ENCODE measurements around the gene LHPP.

The LHPP gene

GRCh38 chr10:124612611-124613498 lies 151.2 kb downstream of the LHPP start:
- no peak for TF ChIP-seq CTCF (IDR thresholded peaks at IDR 0.05)
- peak overlapping the region; percentile 52 for H3K27ac ChIP-seq
- H3K4me1 ChIP-seq (ENCODE audit: control insufficient read depth in 1 of 2, insufficient read depth in 1 of 2, low read depth in 1 of 2, low read length in 1 of 2): peaks cover 12 to 14% of the 10 kb centered on the region in 2 experiments

GRCh38 chr10:124614003-124614659 lies 152.5 kb downstream of the LHPP start:
- Histone ChIP-seq H3K27ac (no peak overlapping the region), H3K36me3 (peaks cover 35% of the 10 kb centered on the region)

More at GRCh38 chr10:124612611-124613498, 151.2 kb downstream of the LHPP start:
- Histone ChIP-seq H3K36me3 (peaks cover 24% of the 10 kb centered on the region), H3K4me3 (ENCODE audit: low read depth in 1 of 2, low read length in 1 of 2) (no peak overlapping the region), H3K9me3 (no peaks in the 10 kb centered on the region), H3K27me3 (no peaks in the 10 kb centered on the region)

GRCh38 chr10:124615259-124615658 lies 153.6 kb downstream of the LHPP start:
- Histone ChIP-seq H3K27me3 (no peaks in the 10 kb centered on the region), H3K4me1 (ENCODE audit: control insufficient read depth in 1 of 2, insufficient read depth in 1 of 2, low read depth in 1 of 2, low read length in 1 of 2) (peaks cover 12 to 14% of the 10 kb centered on the region in 2 experiments), H3K9me3 (no peaks in the 10 kb centered on the region), H3K27ac (no peak overlapping the region), H3K36me3 (peaks cover 32% of the 10 kb centered on the region), H3K4me3 (ENCODE audit: low read depth in 1 of 2, low read length in 1 of 2) (no peak overlapping the region)
- no peak for TF ChIP-seq CTCF (IDR thresholded peaks at IDR 0.05)

More at GRCh38 chr10:124614003-124614659, 152.5 kb downstream of the LHPP start:
- no peaks in the 10 kb centered on the region for H3K27me3 ChIP-seq
- no peak overlapping the region for H3K4me3 ChIP-seq (ENCODE audit: low read depth in 1 of 2, low read length in 1 of 2)
- no peaks in the 10 kb centered on the region for H3K9me3 ChIP-seq
- no peak for TF ChIP-seq CTCF (IDR thresholded peaks at IDR 0.05)
- H3K4me1 ChIP-seq (ENCODE audit: control insufficient read depth in 1 of 2, insufficient read depth in 1 of 2, low read depth in 1 of 2, low read length in 1 of 2): peaks cover 12 to 14% of the 10 kb centered on the region in 2 experiments

- no peak overlapping the region for H3K4me3 ChIP-seq (ENCODE audit: low read depth in 1 of 2, low read length in 1 of 2)
- no peak for TF ChIP-seq CTCF (IDR thresholded peaks at IDR 0.05)
- H3K4me1 ChIP-seq (ENCODE audit: control insufficient read depth in 1 of 2, insufficient read depth in 1 of 2, low read depth in 1 of 2, low read length in 1 of 2): peaks cover 10% of the 10 kb centered on the region in 2 experiments
- H3K9me3 ChIP-seq: no peaks in the 10 kb centered on the region
- peaks cover 33% of the 10 kb centered on the region for H3K36me3 ChIP-seq
- no peaks in the 10 kb centered on the region for H3K27me3 ChIP-seq
- no peak overlapping the region for H3K27ac ChIP-seq
These were observed 154.6 kb downstream of the LHPP start for GRCh38 chr10:124616040-124616835.

GRCh38 chr10:124616836-124617130 lies 155.2 kb downstream of the LHPP start:
- TF ChIP-seq CTCF (IDR thresholded peaks at IDR 0.05): no peak
- peaks cover 5% of the 10 kb centered on the region in 2 experiments for H3K4me1 ChIP-seq (ENCODE audit: control insufficient read depth in 1 of 2, insufficient read depth in 1 of 2, low read depth in 1 of 2, low read length in 1 of 2)
- H3K36me3 ChIP-seq: peaks cover 36% of the 10 kb centered on the region
- no peak overlapping the region for H3K4me3 ChIP-seq (ENCODE audit: low read depth in 1 of 2, low read length in 1 of 2)
- no peak overlapping the region for H3K27ac ChIP-seq
- H3K9me3 ChIP-seq: no peaks in the 10 kb centered on the region
- no peaks in the 10 kb centered on the region for H3K27me3 ChIP-seq
